ENCODE data around the gene SND1. TPM values are rescaled to one million over a fixed set of nuclear protein-coding genes. Genes with fewer than 3 reads are reported as not detected.

SND1 gene
- total RNA-seq, 4 donors from 2014 or later = 84.2 to 98.8 (median 93.4) TPM

DNA sequence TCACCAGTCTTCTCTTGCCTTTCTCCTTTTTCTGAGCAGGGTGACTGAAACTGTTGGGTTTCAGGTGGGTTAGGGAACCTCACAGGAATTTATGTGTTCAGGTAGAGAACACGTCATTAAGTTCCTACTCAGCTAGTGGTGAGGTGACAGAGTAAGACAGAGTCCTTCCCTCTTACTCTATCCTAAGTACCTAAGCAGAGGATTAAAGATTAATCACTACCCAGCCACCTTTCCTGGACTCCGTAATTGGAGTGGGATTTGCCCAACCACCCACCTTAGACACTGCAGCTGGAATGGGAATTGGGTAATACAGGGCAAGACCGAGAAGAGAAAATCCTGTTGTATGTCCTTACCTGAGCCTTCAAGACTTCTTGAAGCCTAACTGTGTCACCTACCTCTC, 221.2 kb downstream of the SND1 start:
- H3K4me3 ChIP-seq = no peak overlapping the region
- no peak for DNase-seq
- H3K9me3 ChIP-seq = no peaks in the 10 kb centered on the region
- WGBS, 2 donors = 100% methylated on average over 3 of the region's 3 CpGs
- no peak for TF ChIP-seq POLR2A (IDR thresholded peaks at IDR 0.05)
- no peaks in the 10 kb centered on the region for H3K27me3 ChIP-seq
- intact Hi-C loops (cut with DNase I) = no loop called here
- H3K36me3 ChIP-seq = no peaks in the 10 kb centered on the region
- H3K4me1 ChIP-seq = no peaks in the 10 kb centered on the region
- no peak overlapping the region for H3K27ac ChIP-seq

DNA sequence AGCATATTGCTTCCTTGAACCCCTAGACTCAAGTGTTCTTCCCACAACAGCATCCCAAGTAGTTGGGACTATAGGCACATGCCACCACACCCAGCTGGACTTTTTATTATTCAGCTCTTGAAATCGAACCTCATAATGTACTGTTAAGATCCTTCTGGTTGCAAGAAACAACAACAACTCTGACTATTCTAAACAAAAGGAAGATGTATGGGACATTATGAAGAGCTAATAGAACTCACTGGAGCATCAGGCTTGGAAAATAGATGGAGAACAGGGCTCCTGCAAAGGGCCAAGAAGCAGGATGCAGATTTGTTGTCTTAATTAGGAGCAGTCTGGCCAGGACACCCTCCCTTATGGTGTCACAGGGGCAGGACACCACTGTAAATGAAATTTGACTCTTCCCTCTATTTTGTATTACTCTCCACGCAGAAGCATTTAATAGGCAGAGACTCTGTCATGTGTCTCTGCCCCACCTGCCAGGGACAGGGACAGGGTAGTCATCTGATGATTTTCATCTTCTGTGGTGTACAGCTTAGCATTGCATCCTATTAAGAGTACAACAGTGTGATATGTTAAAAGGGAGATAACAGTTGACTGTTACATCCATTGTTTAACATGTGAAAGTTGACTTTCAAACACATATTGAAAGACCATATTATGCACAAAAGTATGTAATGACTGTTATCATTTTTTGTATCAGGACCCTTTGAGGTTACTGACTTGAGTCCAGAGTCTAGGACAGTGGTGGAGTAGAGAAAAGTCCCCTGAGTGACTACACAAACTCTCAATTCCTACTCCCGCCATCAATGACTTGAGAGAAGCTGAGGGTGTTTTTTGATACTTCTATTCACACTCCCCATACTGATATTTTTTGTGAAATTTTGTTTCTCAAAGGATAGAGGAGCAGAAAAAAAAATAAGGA, 222.0 kb downstream of the SND1 start:
- Histone ChIP-seq H3K36me3 (no peaks in the 10 kb centered on the region), H3K4me1 (no peaks in the 10 kb centered on the region), H3K4me3 (no peak overlapping the region), H3K9me3 (no peaks in the 10 kb centered on the region), H3K27me3 (no peaks in the 10 kb centered on the region), H3K27ac (no peak overlapping the region)
- WGBS, 2 donors = 90% methylated on average over 3 of the region's 3 CpGs
- TF ChIP-seq POLR2A (IDR thresholded peaks at IDR 0.05) = no peak
- TF ChIP-seq, protein P1, sequence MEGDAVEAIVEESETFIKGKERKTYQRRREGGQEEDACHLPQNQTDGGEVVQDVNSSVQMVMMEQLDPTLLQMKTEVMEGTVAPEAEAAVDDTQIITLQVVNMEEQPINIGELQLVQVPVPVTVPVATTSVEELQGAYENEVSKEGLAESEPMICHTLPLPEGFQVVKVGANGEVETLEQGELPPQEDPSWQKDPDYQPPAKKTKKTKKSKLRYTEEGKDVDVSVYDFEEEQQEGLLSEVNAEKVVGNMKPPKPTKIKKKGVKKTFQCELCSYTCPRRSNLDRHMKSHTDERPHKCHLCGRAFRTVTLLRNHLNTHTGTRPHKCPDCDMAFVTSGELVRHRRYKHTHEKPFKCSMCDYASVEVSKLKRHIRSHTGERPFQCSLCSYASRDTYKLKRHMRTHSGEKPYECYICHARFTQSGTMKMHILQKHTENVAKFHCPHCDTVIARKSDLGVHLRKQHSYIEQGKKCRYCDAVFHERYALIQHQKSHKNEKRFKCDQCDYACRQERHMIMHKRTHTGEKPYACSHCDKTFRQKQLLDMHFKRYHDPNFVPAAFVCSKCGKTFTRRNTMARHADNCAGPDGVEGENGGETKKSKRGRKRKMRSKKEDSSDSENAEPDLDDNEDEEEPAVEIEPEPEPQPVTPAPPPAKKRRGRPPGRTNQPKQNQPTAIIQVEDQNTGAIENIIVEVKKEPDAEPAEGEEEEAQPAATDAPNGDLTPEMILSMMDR (IDR thresholded peaks at IDR 0.05) = no peak
- intact Hi-C loops (cut with DNase I) = no loop called here
- no peak for DNase-seq

DNA sequence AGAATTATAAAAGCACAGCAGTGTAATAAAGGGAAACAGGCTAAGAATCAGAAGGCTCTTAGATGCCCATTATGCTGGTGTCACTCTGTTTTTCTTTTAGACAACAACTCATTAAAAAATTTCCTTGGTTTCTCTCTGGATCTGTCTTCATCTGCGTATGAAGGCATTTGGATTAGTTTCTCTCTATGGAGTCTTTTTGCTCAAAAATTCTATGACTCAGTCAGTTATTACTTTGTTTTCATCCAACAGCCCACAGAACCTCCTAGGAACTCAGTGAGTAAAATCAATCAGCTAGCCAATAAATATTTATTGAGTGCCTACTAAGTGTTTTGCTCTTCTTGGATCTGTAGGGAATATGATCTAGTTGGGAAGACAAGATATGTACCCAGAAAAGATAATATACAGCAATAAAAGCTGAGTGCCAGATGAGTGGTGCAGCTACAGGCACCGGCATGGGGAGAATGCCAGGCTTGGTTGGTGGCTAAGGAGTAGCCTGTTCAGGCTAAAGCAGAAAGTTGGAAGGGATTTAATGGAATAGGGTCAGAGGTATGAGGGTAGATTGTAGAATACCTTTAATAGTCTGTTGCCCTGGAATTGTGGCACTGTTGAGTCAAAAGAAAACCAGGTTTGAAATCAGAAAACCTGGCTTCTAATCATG, 223.1 kb downstream of the SND1 start:
- WGBS, 2 donors = 76 to 81% methylated on average over 2 of the region's 2 CpGs
- no peaks in the 10 kb centered on the region for H3K4me1 ChIP-seq

DNA sequence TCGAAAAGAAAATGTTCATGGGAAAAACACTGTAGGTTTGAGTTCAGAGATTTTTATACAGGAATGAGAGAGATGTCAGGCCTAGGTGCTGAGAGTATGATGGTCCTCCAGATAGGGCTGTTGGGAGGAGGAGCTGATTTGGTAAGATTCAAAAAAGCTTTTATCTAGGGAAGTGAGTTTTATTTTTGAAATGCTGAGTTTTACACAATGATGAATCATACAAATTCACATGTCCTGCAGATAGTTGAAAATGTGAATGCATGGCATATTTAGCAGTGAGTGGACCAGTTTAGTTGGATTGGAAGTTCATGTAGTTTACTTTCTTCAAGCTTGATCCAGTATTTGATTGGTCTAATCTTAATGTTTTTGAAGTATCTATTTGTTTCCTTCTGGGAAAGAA, 224.4 kb downstream of the SND1 start:
- 71 to 94% methylated on average over 1 of the region's 1 CpG for whole genome bisulfite sequencing, 2 donors
- intact Hi-C loops (cut with DNase I) = no loop called here
- no peak for DNase-seq
- no peaks in the 10 kb centered on the region for H3K27me3 ChIP-seq
- H3K4me1 ChIP-seq = no peaks in the 10 kb centered on the region
- no peak overlapping the region for H3K27ac ChIP-seq
- H3K36me3 ChIP-seq = no peaks in the 10 kb centered on the region
- no peaks in the 10 kb centered on the region for H3K9me3 ChIP-seq
- TF ChIP-seq, protein P1 (IDR thresholded peaks at IDR 0.05) = no peak
- no peak for TF ChIP-seq POLR2A (IDR thresholded peaks at IDR 0.05)
- H3K4me3 ChIP-seq = no peak overlapping the region

More for the DNA sequence above, 223.1 kb downstream of the SND1 start:
- H3K27ac ChIP-seq = no peak overlapping the region
- no peaks in the 10 kb centered on the region for H3K36me3 ChIP-seq
- no peak for DNase-seq
- H3K4me3 ChIP-seq = no peak overlapping the region
- no peaks in the 10 kb centered on the region for H3K9me3 ChIP-seq
- intact Hi-C loops (cut with DNase I) = no loop called here
- no peaks in the 10 kb centered on the region for H3K27me3 ChIP-seq
- TF ChIP-seq POLR2A (IDR thresholded peaks at IDR 0.05) = no peak
- TF ChIP-seq, protein P1 (IDR thresholded peaks at IDR 0.05) = no peak

DNA sequence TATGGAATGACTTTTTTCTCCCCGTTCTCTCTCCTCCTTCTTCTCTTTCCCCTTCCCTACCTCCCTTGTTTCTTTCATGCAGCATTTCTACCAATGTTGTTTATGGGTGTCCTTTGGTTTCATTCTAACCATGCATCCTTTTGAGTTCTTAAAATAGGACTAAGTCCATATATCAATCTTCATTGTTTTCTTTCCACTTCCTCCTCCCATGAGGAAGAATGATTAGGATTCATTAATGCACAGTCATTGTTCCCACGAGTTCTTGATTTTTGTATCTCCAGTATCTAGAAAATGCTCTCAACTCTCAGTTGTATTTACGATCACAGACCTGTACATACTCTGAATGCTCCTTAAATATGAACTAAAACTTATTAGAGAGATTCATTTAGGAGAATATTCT, 226.0 kb downstream of the SND1 start:
- WGBS, 2 donors = 74 to 81% methylated on average over 3 of the region's 3 CpGs
- H3K27ac ChIP-seq = no peak overlapping the region
- no peaks in the 10 kb centered on the region for H3K4me1 ChIP-seq
- TF ChIP-seq, protein P1 (IDR thresholded peaks at IDR 0.05) = no peak
- no peak for TF ChIP-seq POLR2A (IDR thresholded peaks at IDR 0.05)
- H3K36me3 ChIP-seq = no peaks in the 10 kb centered on the region
- no peak overlapping the region for H3K4me3 ChIP-seq
- intact Hi-C loops (cut with DNase I) = no loop called here
- H3K9me3 ChIP-seq = no peaks in the 10 kb centered on the region
- no peaks in the 10 kb centered on the region for H3K27me3 ChIP-seq
- no peak for DNase-seq

Data from esophagus squamous epithelium (tissue), 5 donors.